Subcutaneous adipose tissue (tissue), 4 donors: Measurements from ENCODE around the gene CXADR. TPM values are rescaled to one million over a fixed set of nuclear protein-coding genes. Genes with fewer than 3 reads are reported as not detected.

Experiments used
- CTCF ChIP-seq: fragments of 450-650 bp; IDR thresholded peaks from one replicate; pipeline ENCODE4 v1.5.1; 2016; ENCODE audit warnings: low read depth, mild to moderate bottlenecking, control low read depth, antibody characterized with exemption, moderate library complexity
- total RNA-seq, 4 donors: library from RNA; depleted of rRNA; stranded (reverse); fragments of >200 nt; gene quantifications; one replicate each; pipeline ENCODE4 v1.1.0, GENCODE V29; 2016

CXADR gene
- total RNA-seq, 4 donors from 2014 or later: 0.22 to 4.9 (median 1.3) TPM; not detected in 1

- TF ChIP-seq CTCF: no peak
These were observed 626 bp downstream of the CXADR start for GRCh38 chr21:17513214-17514123.

DNA sequence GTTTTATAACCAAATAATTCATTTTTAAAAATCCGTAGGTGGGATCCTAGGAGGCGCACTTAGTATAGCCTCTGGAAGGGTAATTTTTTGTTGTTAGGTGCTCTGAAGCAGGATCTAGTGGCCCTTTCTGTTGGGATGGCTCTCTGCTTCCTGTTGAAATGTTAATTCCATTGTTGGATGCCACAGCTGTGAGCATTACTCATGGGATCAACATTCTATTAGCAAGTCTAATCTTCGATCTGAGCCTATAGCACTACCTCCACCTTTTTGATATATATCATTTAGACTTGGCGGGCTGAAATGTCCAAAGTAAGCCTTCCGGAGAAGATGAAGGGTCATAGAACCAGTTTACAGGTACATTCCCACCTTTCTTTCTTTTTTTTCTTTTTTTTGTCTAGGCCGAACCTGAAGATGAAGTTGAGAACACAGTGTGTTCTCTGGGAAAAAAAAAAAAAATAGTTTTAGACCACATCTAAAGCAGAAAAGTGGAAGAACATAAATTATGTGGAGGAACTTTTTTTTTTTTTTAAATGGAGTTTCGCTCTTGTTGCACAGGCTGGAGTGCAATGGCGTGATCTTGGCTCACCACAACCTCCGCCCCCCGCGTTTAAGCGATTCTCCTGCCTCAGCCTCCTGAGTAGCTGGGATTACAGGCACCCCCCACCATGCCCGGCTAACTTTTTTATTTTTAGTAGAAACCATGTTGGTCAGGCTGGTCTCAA lies 1.4 kb downstream of the CXADR start:
- no peak for TF ChIP-seq CTCF

GRCh38 chr21:17519208-17519738 lies 6.4 kb downstream of the CXADR start:
- no peak for TF ChIP-seq CTCF

DNA sequence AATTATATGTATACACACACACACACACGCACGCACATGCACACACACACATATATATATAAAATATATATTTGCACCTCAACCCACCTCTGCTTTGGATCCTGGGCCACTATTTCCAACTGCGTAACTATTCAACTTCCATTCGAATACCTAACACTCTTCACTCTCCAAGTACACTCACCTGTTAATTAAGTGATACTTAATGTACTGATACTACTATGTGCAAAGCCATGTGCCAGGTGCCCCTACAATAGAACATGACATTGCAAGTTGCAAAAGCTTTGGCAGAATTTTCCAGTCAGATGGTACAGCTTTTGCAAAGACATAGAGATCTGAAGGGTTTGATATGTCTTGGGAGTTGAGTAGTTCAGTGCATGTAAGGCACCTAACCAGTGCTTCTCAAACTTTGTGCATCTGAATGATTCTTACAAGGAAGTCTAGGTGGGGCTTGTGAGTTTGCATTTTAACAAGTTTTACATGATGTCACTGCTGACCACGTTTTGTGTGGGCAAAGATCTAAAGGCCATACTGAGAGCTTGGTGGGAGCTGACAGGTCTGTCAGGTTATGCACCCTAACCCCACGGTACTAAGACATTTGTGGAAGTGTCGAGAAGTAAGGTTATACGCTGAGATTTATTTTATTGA lies 7.2 kb downstream of the CXADR start:
- TF ChIP-seq CTCF: no peak

GRCh38 chr21:17523007-17523451 lies 10.2 kb downstream of the CXADR start:
- no peak for TF ChIP-seq CTCF

- TF ChIP-seq CTCF: no peak
These were observed 11.8 kb downstream of the CXADR start for GRCh38 chr21:17524635-17525034.
